ENCODE results near the gene BLOC1S1.

DNA sequence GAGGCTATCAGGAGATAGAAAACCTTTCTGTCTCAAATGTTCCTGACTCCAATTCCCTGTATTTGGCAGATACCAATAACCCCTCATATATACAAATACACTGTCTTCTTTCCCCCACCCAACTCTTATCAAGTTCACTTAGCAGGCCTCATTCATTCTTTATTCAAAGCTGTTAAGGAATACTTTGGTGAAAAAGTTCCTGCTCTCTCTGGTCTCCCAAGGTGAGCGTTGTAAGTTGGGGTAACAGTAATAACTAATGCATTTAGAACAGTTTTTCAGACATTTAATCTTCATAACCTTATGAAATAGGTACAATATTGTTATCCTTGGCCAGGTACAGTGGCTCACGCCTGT lies 23.2 kb downstream of the BLOC1S1 start:
- TF ChIP-seq CTCF (IDR thresholded peaks at IDR 0.05 in 2 of 3, conservative IDR thresholded peaks at IDR 0.05 in 1 of 3; ENCODE audit: control insufficient read depth in 2 of 3, extremely low read depth in 1 of 3, insufficient read depth in 1 of 3, low read depth in 3 of 3, low read length in 3 of 3) (no peak), ZNF24 (IDR thresholded peaks at IDR 0.05) (no peak), BHLHE40 (IDR thresholded peaks at IDR 0.05; ENCODE audit: borderline replicate concordance in 1 of 2, low read depth in 2 of 2, low read length in 1 of 2) (no peak), EZH2 (IDR thresholded peaks at IDR 0.05; ENCODE audit: borderline replicate concordance, control insufficient read depth, low read depth, low read length) (no peak), ZNF274 (IDR thresholded peaks at IDR 0.05; ENCODE audit: insufficient read depth, insufficient read length) (no peak), FOXM1 (IDR thresholded peaks at IDR 0.05; ENCODE audit: low read depth, low read length) (no peak), USF2 (IDR thresholded peaks at IDR 0.05; ENCODE audit: borderline replicate concordance, low read depth, low read length) (no peak), POLR2AphosphoS5 (IDR thresholded peaks at IDR 0.05; ENCODE audit: low read length) (no peak), USF1 (IDR thresholded peaks at IDR 0.05; ENCODE audit: borderline replicate concordance, extremely low read length, insufficient read depth, low read depth, low read length) (no peak), ZZZ3 (IDR thresholded peaks at IDR 0.05; ENCODE audit: control insufficient read depth, insufficient read length, low read depth) (no peak), POLR2A (IDR thresholded peaks at IDR 0.05; ENCODE audit: low read depth, low read length) (no peak)
- TF ChIP-seq, protein P1, sequence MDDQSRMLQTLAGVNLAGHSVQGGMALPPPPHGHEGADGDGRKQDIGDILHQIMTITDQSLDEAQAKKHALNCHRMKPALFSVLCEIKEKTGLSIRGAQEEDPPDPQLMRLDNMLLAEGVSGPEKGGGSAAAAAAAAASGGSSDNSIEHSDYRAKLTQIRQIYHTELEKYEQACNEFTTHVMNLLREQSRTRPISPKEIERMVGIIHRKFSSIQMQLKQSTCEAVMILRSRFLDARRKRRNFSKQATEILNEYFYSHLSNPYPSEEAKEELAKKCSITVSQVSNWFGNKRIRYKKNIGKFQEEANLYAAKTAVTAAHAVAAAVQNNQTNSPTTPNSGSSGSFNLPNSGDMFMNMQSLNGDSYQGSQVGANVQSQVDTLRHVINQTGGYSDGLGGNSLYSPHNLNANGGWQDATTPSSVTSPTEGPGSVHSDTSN (IDR thresholded peaks at IDR 0.05; ENCODE audit: insufficient replicate concordance, low read depth, low read length), result no peak
- TF ChIP-seq, protein P2, sequence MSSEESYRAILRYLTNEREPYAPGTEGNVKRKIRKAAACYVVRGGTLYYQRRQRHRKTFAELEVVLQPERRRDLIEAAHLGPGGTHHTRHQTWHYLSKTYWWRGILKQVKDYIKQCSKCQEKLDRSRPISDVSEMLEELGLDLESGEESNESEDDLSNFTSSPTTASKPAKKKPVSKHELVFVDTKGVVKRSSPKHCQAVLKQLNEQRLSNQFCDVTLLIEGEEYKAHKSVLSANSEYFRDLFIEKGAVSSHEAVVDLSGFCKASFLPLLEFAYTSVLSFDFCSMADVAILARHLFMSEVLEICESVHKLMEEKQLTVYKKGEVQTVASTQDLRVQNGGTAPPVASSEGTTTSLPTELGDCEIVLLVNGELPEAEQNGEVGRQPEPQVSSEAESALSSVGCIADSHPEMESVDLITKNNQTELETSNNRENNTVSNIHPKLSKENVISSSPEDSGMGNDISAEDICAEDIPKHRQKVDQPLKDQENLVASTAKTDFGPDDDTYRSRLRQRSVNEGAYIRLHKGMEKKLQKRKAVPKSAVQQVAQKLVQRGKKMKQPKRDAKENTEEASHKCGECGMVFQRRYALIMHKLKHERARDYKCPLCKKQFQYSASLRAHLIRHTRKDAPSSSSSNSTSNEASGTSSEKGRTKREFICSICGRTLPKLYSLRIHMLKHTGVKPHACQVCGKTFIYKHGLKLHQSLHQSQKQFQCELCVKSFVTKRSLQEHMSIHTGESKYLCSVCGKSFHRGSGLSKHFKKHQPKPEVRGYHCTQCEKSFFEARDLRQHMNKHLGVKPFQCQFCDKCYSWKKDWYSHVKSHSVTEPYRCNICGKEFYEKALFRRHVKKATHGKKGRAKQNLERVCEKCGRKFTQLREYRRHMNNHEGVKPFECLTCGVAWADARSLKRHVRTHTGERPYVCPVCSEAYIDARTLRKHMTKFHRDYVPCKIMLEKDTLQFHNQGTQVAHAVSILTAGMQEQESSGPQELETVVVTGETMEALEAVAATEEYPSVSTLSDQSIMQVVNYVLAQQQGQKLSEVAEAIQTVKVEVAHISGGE (CRISPR knock-in tag; IDR thresholded peaks at IDR 0.05), result no peak

Measured in GM12878 (cell line).